A549 treated with Mapracorat at 1 μM for 4 hours (cell line): Measurements from ENCODE around the gene CD52. TPM values are rescaled to one million over a fixed set of nuclear protein-coding genes. Genes with fewer than 3 reads are reported as not detected.

Source experiments
- total RNA-seq: library from RNA; stranded (reverse); fragments of 200-300 nt; extraction: Qiagen RNA extraction; gene quantifications from 5 replicates; pipeline ENCODE4 v1.2.3, GENCODE V29; 2022

The CD52 gene
- 0.64 TPM in 1 of 5 replicates, not detected in the others for total RNA-seq

GRCh38 chr1:26317612-26318337, at the start of gene CD52:
TSS of gene CD52 (plus strand) at chr1:26317958. CDS start at chr1:26318018, 60 bp downstream.

GRCh38 chr1:26279456-26280332, 38.1 kb upstream of the CD52 start, which contains the start of gene SH3BGRL3:
TSS of gene SH3BGRL3 (plus strand) at chr1:26280086. CDS start at chr1:26280156, 70 bp downstream.

GRCh38 chr1:26306290-26307229, 11.2 kb upstream of the CD52 start, which contains the start of gene UBXN11:
TSS of gene UBXN11 (minus strand) at chr1:26306636. CDS start at chr1:26302883, 3,753 bp downstream.

GRCh38 chr1:26353976-26354820, 36.4 kb downstream of the CD52 start, which contains the start of gene CRYBG2:
TSS of gene CRYBG2 (minus strand) at chr1:26354130. CDS start at chr1:26346657, 7,473 bp downstream.

Other genes starting within 250 kb of the CD52 start
- 1.8 to 2.3 TPM (median 1.9 TPM) in 5 replicates for gene PDIK1L, start 206.1 kb upstream of the CD52 start, total RNA-seq
- 0.05 to 0.08 TPM in 2 of 5 replicates, not detected in the others for gene FAM110D, start 158.9 kb upstream of the CD52 start, total RNA-seq
- gene C1orf232, start 149.0 kb upstream of the CD52 start, total RNA-seq, result not detected in 5 replicates
- 49.4 to 69.6 TPM (median 64.8 TPM) in 5 replicates for gene ZNF593, start 148.1 kb upstream of the CD52 start, total RNA-seq
- gene ZNF593OS, start 146.1 kb upstream of the CD52 start, total RNA-seq, result 0.65 TPM in 1 of 5 replicates, not detected in the others
- gene CNKSR1, start 140.5 kb upstream of the CD52 start, total RNA-seq, result 0.15 to 0.58 TPM (median 0.32 TPM) in 4 of 5 replicates, not detected in the other
- not detected in 5 replicates for gene CATSPER4, start 127.4 kb upstream of the CD52 start, total RNA-seq
- gene CEP85, start 83.8 kb upstream of the CD52 start, total RNA-seq, result 11.2 to 14.2 TPM (median 12.9 TPM) in 5 replicates
- 126 to 157 TPM (median 140 TPM) in 5 replicates for gene SH3BGRL3, start 37.9 kb upstream of the CD52 start, total RNA-seq
- gene UBXN11, start 11.3 kb upstream of the CD52 start, total RNA-seq, result 11.8 to 18.4 TPM (median 15.9 TPM) in 5 replicates
- gene CRYBG2, start 36.2 kb downstream of the CD52 start, total RNA-seq, result 0.99 to 1.9 TPM (median 1.3 TPM) in 5 replicates
- gene ZNF683, start 54.8 kb downstream of the CD52 start, total RNA-seq, result not detected in 5 replicates
- gene LIN28A, start 92.9 kb downstream of the CD52 start, total RNA-seq, result not detected in 5 replicates
- 22.4 to 27.7 TPM (median 24.4 TPM) in 5 replicates for gene DHDDS, start 114.4 kb downstream of the CD52 start, total RNA-seq
- 334 to 423 TPM (median 346 TPM) in 5 replicates for gene HMGN2, start 154.5 kb downstream of the CD52 start, total RNA-seq
- 14.6 to 17.6 TPM (median 16.7 TPM) in 5 replicates for gene RPS6KA1, start 211.8 kb downstream of the CD52 start, total RNA-seq